ENCODE data around the gene TMIGD2.
"Not testable (repeated sequence)": the region's sequence is repeated elsewhere in the genome, so short reads cannot be mapped to it uniquely, and the experiment has no call there.

TMIGD2 gene

DNA sequence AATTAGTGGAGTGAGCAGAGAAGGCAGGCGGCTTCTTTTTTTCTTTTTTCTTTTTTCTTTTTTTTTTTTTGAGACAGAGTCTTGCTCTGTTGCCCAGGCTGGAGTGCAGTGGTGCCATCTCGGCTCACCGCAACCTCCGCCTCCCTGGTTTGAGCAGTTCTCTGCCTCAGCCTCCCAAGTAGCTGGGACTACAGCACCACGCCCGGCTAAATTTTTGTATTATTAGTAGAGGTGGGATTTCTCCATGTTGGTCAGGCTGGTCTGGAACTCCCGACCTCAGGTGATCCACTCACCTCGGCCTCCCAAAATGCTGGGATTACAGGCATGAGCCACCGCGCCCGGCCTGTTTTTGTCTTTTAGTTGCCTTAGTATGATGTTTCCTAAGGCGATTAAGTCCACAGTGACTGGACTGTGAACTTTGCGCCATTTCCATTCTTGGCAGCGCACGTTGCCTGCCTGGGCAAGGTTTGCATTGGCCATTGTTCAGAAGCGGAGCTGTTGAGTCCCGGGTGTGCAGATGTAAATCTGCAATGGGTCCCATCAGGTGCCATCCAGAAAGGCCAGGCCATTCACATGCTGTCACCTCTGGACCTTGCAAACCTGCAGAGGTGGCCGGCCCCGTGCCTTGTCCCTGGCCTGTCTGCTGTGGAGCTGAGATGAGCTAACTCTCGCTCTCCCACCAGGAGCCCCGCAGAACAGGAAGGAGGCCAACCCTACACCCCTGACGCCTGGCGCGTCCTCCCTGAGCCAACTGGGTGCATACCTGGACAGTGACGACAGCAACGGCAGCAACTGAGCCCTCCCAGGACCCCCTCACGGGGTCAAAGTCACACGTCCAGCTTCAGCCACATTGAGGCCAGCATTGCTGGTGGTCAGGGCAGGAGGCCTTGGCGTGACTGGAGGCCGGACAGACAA is 34.0 kb downstream of the TMIGD2 start:
- in situ Hi-C loops (cut with HindIII; ENCODE audit: low sequenced_read_pairs): no loop called here

GRCh38 chr19:4267101-4267900 is 34.9 kb downstream of the TMIGD2 start:
- in situ Hi-C loops (cut with HindIII; ENCODE audit: low sequenced_read_pairs): no loop called here

- in situ Hi-C loops (cut with HindIII; ENCODE audit: low sequenced_read_pairs): no loop called here
Measured at GRCh38 chr19:4266253-4267000, 35.8 kb downstream of the TMIGD2 start.

DNA sequence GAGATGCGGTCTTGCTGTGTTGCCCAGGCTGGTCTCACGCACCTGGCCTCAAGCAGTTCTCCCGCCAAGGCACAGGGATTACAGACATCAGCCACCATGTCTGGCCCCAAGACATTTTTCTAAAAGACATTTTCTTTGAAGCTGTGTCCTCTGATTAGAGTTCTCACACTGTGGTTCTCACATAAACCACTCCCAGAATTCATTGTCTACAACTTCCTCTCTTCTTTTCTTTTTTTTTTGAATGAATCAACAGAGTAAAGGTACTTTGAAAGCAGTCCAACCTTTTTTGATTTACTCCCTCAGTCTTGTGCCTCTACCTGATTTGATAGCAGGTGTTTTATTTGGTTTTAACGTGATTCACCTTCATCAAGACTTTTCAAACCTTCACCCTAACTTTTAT is 37.4 kb downstream of the TMIGD2 start:
- in situ Hi-C loops (cut with HindIII; ENCODE audit: low sequenced_read_pairs): no loop called here

DNA sequence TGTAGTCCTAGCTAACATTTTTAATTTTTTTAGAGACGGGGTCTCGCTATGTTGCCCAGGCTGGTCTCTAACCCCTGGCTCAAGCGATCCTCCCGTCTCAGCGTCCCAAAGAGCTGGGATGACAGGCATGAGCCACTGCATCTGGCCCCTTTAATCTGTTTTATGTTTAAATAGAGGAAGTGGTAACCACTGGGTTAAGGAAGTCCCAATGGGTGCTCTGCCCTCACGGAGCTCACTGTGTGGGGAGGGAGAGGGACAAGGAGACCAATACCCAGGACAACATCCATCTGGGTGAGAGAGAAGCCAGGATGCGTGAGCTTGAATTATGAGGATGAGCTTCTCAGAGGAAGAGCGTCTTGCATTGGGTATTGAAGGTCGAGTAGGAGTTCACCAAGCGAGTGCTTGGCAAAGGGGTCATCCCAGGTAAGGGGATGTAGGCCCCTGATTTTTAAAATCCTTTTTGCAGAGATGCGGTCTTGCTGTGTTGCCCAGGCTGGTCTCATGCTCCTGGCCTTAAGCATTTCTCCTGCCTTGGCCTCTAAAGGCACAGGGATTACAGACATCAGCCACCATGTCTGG is 41.5 kb downstream of the TMIGD2 start:
- in situ Hi-C loops (cut with HindIII; ENCODE audit: low sequenced_read_pairs): no loop called here

DNA sequence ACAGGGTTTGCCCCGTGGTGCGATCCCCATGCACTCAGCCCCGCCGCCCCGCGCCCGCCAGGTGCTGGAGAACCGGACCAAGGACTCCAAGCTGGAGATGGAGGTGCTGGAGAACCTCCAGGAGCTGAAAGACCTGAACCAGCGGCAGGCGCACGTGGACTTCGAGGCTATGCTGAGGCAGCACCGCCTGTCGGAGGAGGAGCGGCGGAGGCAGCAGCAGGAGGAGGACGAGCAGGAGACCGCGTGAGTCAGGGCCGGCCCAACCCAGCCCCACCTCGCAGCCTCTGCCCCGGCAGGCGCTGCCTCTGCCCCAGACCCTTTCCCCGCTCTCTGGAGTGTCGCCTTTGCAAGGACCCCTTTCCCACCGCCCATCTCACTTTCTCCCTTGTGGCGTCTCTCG is 44.0 kb downstream of the TMIGD2 start:
- in situ Hi-C loops (cut with HindIII; ENCODE audit: low sequenced_read_pairs): no loop called here

DNA sequence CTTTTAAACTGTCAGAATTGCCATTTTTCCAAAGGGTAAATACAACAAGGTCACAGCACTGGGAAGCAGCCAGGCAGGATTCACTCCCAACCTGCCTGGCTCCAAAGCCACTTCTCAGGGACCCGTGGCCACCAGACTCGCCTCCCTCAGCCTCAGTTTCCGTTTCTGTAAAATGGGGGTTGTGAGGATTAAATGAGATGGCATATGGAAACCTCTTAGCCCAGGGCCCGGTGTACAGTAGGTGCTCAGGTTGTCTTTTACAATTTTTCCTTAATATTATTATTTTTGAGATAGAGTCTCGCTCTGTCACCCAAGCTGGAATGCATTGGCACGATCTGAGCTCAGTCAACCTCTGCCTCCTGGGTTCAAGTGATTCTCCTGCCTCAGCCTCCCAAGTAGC is 45.2 kb downstream of the TMIGD2 start:
- in situ Hi-C loops (cut with HindIII; ENCODE audit: low sequenced_read_pairs): no loop called here

DNA sequence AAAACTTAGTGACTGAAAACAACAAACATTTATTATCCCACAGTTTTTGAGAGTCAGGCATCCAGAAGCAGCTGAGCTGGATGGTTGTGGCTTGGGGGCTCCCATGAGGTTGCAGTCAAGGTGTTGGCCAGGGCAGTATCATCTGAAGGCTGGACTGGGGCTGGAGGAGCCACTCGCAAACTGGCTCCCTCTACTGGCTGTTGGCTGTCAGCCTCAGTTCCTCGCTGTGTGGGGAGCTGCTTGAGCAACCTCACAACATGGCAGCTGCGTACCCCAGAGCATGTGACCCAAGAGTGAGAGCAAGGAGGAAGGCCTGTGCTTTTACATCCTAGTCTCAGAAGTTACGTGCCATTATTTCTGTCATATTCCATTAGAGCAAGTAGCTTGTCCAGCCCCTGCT is 45.6 kb downstream of the TMIGD2 start:
- in situ Hi-C loops (cut with HindIII; ENCODE audit: low sequenced_read_pairs): no loop called here

DNA sequence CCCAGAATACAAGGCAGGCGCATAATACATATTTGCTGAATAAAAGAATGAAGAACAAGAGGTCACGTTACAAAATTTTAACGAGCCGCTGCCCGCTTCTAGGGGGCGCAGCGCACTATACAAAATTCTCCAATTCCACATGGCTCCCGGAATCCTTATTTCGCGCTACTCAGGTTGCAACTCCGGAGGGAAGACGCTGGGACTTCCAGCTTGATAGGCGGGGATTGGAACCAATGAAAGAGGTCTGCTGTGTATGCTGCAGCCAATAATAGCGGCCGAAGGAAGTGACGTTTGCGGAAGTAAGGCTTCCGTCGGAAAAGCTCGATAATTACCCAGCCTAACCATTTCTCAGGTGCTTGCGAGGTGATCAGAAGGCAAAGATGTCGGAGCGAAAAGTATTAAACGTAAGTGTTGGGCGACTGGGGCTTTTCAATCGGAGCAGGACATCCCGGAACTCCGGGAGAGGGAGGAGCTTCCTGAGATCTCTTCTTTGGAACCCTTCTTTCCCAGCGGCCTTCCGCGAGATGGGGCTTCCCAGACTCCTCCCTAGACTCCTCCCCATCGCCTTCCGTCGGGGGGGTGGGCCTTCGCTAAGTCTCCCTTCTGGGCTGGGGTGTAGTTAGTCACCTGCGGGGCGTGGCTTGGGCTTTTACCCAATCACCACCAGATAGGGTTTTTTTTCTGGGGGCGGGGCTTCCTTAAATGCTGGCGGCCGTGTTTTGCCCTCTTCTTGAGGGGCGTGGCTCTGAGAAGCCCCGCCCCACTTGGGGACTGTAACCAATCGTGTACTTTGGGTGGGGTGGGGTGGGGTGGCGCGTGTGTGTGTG is 55.2 kb downstream of the TMIGD2 start, which contains the start of gene YJU2:
TSS of gene YJU2 (plus strand) at position 314 of the 827 bp plus-strand sequence. CDS start at position 381, 67 bp downstream.
- in situ Hi-C loops (cut with HindIII; ENCODE audit: low sequenced_read_pairs): no loop called here

DNA sequence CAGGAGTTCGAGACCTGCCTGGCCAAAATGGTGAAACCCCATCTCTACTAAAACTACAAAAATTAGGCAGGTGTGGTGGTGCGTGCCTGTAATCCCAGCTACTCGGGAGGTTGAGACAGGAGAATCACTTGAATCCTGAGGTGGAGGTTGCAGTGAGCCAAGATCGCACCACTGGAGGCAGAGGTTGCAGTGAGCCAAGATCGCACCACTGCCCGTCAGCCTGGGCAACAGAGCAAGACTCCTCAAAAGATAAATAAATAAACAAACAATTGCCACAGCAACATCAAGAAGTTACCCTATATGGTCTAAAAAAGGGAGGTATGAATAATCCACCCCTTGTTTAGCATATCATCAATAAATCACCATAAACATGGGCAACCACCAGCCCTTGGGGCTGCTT is 56.3 kb downstream of the TMIGD2 start:
- in situ Hi-C loops (cut with HindIII; ENCODE audit: low sequenced_read_pairs): not testable (repeated sequence)
